GM10266 (cell line): Measurements from ENCODE around the gene TNKS1BP1.
"Not testable (repeated sequence)": the region's sequence is repeated elsewhere in the genome, so short reads cannot be mapped to it uniquely, and the experiment has no call there.

Experiments
- DNase-seq: peaks from one replicate; pipeline ENCODE4 v3.0.0; 2012; ENCODE audit errors: extremely low spot score
- CTCF ChIP-seq: IDR thresholded peaks from 2 replicates; pipeline ENCODE4 v1.5.1; 2012; ENCODE audit warnings: mild to moderate bottlenecking, low read depth; ENCODE audit not compliant: control insufficient read depth, insufficient read depth; ENCODE audit errors: missing control alignments

TNKS1BP1 gene

GRCh38 chr11:57283231-57283990 is 41.3 kb downstream of the TNKS1BP1 start:
- no peak for TF ChIP-seq CTCF
- DNase-seq, result no peak

GRCh38 chr11:57281546-57281945 is 43.2 kb downstream of the TNKS1BP1 start:
- not testable (repeated sequence) for DNase-seq

- DNase-seq, result no peak
- TF ChIP-seq CTCF, result no peak
These were observed 45.6 kb downstream of the TNKS1BP1 start for GRCh38 chr11:57279116-57279515.

- no peak for TF ChIP-seq CTCF
- DNase-seq, result no peak
These were observed 46.0 kb downstream of the TNKS1BP1 start for GRCh38 chr11:57278721-57279095.

GRCh38 chr11:57277845-57278720 is 46.7 kb downstream of the TNKS1BP1 start:
- TF ChIP-seq CTCF, result peak; percentile 80

GRCh38 chr11:57276971-57277675 is 47.6 kb downstream of the TNKS1BP1 start:
- DNase-seq, result no peak
- no peak for TF ChIP-seq CTCF

More at GRCh38 chr11:57277845-57278720, 46.7 kb downstream of the TNKS1BP1 start:
- DNase-seq, result peak; percentile 57

- no peak for DNase-seq
- TF ChIP-seq CTCF, result no peak
These were observed 48.4 kb downstream of the TNKS1BP1 start for GRCh38 chr11:57276169-57276970.
